GM12873 (cell line): Measurements from ENCODE around the gene BMP7.

ENCODE experiments used
- CTCF ChIP-seq: IDR thresholded peaks from 2 replicates; pipeline ENCODE4 v1.5.1; 2012; ENCODE audit warnings: low read depth, mild to moderate bottlenecking, moderate library complexity, low read length, control low read depth; ENCODE audit not compliant: insufficient read depth; ENCODE audit errors: missing control alignments

Gene BMP7

GRCh38 chr20:57270204-57270984, 4.0 kb upstream of the BMP7 start:
- TF ChIP-seq CTCF, result no peak

- TF ChIP-seq CTCF, result no peak
Observed at GRCh38 chr20:57269148-57269984, 2.9 kb upstream of the BMP7 start.

GRCh38 chr20:57268399-57269076, 2.1 kb upstream of the BMP7 start:
- TF ChIP-seq CTCF, result no peak

- TF ChIP-seq CTCF, result no peak
Observed at GRCh38 chr20:57267158-57267821, 849 bp upstream of the BMP7 start.

- TF ChIP-seq CTCF, result no peak
Observed at GRCh38 chr20:57265997-57266290, 497 bp downstream of the BMP7 start.

- TF ChIP-seq CTCF, result no peak
Observed at GRCh38 chr20:57265336-57265996, 975 bp downstream of the BMP7 start.
